Psoas muscle (tissue), 8 donors: Measurements from ENCODE around the gene SLC25A13. TPM values are rescaled to one million over a fixed set of nuclear protein-coding genes. Genes with fewer than 3 reads are reported as not detected.

Experiments used
- ATAC-seq, 4 donors: fragments of 200-7000 bp; cut with Tn5 transposase; one replicate each; pipeline ENCODE4 v1.9.1; 2020; ENCODE audit warnings: moderate library complexity in 3 of 4, mild to moderate bottlenecking in 2 of 4
- DNase-seq, 2 donors: peaks; one replicate each; pipeline ENCODE4 v3.0.0-alpha.2; 2020
- H3K27ac ChIP-seq: fragments of 200-600 bp; one replicate; pipeline ENCODE4 v1.8.0; 2022
- H3K27me3 ChIP-seq, 3 donors: fragments of 200-600 bp in 1 of 3; one replicate each; pipeline versions ENCODE4 v1.6.1 to v1.8.0; 2013 to 2022; ENCODE audit warnings: low read length in 2 of 3, mild to moderate bottlenecking in 2 of 3, moderate library complexity in 1 of 3; ENCODE audit not compliant: insufficient read depth in 3 of 3
- H3K36me3 ChIP-seq, 2 donors: fragments of 200-600 bp in 1 of 2; one replicate each; pipeline versions ENCODE4 v1.6.1 to v1.8.0; 2013 to 2022; ENCODE audit warnings: low read depth in 1 of 2, mild to moderate bottlenecking in 1 of 2, moderate library complexity in 1 of 2; ENCODE audit not compliant: insufficient read depth in 1 of 2
- H3K4me1 ChIP-seq: fragments of 200-600 bp; one replicate; pipeline ENCODE4 v1.8.0; 2022
- H3K4me3 ChIP-seq: fragments of 200-600 bp; one replicate; pipeline ENCODE4 v1.8.0; 2022; ENCODE audit warnings: mild to moderate bottlenecking
- H3K9me3 ChIP-seq: fragments of 200-600 bp; one replicate; pipeline ENCODE4 v1.8.0; 2022
- WGBS, 3 donors: extraction: QIAGEN DNeasy Blood & Tissue Kit; methylation state at CpG; one replicate each; pipeline versions ENCODE4 v1.1.6 to v1.1.7; 2013; 5-methylcytosine and 5-hydroxymethylcytosine counted together
- intact Hi-C, 2 donors: fragments of 100-400 bp; cut with DNase I; formaldehyde crosslinking; loops; one replicate each; pipeline versions ENCODE4 v1.11.0 to v1.14.2; 2022
- polyA plus RNA-seq, 3 donors: library from polyadenylated mRNA; stranded (reverse); fragments of 200-250 nt; gene quantifications; one replicate each; pipeline ENCODE4 v1.2.3, GENCODE V29; 2013
- total RNA-seq, 4 donors: library from RNA; stranded (reverse); fragmentation: NEBNext Ultra II Directional in 2 of 4; extraction: Animal tissue kit (Norgen Biotek cat#: 25700) in 2 of 4; gene quantifications; one replicate each; pipeline versions ENCODE4 v1.2.1 to v1.2.4, GENCODE V29; 2021 to 2023
- TF ChIP-seq, protein P1 (sequence below): fragments of 200-600 bp; IDR thresholded peaks from one replicate; pipeline ENCODE4 v1.8.0; 2022; ENCODE audit warnings: antibody characterized with exemption
- donor health status: healthy with polysubstance abuse.
- donor health status: DM: no; HTN: no; CAD: no; lungs with moderate emphysema.
- donor health status: Bipolar disorder and iron deficiency.
- donor health status: healthy.
- donor health status: DM: yes; HTN: yes; CAD: no.
- donor health status: DM: no; HTN: no; CAD: no.
- donor health status: DM: no; HTN: no; CAD: no.
- donor health status: DM: yes; HTN: yes; CAD: no.

Gene SLC25A13
- total and polyA plus RNA-seq, 7 donors = 3.3 to 31.6 (median 9.0) TPM

DNA sequence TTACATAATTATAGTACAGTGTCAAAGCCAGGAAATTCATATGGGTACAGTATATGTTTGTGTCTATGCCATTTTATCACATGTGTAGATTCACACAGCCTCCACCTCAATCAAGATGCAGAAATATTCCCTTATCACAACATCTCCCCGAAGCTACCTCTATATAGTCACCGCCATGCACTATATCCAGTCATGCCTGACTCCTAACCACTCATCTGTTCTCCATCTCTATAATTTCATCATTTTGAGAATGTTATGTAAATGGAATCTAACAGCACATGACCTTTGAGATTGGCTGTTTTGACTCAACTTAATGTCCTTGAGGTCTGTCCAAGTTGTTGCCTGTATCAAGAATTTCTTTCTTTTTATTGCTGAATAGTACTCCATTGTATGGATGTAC is 22.3 kb upstream of the SLC25A13 start:
- intact Hi-C loops = no loop called here
- H3K27me3 ChIP-seq = no peaks in the 10 kb centered on the region
- no peaks in the 10 kb centered on the region for H3K36me3 ChIP-seq
- DNase-seq (no peak), ATAC-seq (no peak)
- no peaks in the 10 kb centered on the region for H3K9me3 ChIP-seq
- no peaks in the 10 kb centered on the region for H3K4me1 ChIP-seq
- TF ChIP-seq, protein P1, sequence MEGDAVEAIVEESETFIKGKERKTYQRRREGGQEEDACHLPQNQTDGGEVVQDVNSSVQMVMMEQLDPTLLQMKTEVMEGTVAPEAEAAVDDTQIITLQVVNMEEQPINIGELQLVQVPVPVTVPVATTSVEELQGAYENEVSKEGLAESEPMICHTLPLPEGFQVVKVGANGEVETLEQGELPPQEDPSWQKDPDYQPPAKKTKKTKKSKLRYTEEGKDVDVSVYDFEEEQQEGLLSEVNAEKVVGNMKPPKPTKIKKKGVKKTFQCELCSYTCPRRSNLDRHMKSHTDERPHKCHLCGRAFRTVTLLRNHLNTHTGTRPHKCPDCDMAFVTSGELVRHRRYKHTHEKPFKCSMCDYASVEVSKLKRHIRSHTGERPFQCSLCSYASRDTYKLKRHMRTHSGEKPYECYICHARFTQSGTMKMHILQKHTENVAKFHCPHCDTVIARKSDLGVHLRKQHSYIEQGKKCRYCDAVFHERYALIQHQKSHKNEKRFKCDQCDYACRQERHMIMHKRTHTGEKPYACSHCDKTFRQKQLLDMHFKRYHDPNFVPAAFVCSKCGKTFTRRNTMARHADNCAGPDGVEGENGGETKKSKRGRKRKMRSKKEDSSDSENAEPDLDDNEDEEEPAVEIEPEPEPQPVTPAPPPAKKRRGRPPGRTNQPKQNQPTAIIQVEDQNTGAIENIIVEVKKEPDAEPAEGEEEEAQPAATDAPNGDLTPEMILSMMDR = no peak
- H3K4me3 ChIP-seq = no peak overlapping the region
- 90 to 97% (median 92%) methylated on average over 2 of the region's 2 CpGs for WGBS, 3 donors
- H3K27ac ChIP-seq = no peak overlapping the region

DNA sequence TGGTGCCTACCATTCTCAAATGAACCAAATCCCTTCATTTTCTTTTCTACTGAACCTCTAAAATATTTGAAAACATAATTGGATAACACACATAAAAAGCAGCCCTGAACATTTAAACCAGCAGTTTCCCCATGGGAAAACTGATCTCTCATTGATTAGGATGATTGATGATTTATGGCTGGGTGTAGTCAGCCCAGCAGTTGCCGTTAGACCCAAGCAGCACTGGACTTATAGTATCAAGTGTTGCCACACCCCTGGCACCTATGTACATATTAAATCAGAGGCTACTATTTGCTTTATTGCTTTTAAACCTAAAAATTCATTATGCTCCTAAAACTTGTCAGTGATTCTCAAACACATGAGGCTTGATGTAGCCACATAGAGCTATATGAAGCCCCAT is 20.2 kb upstream of the SLC25A13 start:
- no peaks in the 10 kb centered on the region for H3K4me1 ChIP-seq
- ATAC-seq = no peak
- H3K27me3 ChIP-seq = no peaks in the 10 kb centered on the region
- H3K9me3 ChIP-seq = no peaks in the 10 kb centered on the region
- TF ChIP-seq, protein P1 = no peak
- intact Hi-C loops = no loop called here
- H3K36me3 ChIP-seq = no peaks in the 10 kb centered on the region
- DNase-seq = no peak
- WGBS, 3 donors = 22 to 30% (median 25%) methylated on average over 1 of the region's 1 CpG
- H3K4me3 ChIP-seq = no peak overlapping the region
- H3K27ac ChIP-seq = no peak overlapping the region

DNA sequence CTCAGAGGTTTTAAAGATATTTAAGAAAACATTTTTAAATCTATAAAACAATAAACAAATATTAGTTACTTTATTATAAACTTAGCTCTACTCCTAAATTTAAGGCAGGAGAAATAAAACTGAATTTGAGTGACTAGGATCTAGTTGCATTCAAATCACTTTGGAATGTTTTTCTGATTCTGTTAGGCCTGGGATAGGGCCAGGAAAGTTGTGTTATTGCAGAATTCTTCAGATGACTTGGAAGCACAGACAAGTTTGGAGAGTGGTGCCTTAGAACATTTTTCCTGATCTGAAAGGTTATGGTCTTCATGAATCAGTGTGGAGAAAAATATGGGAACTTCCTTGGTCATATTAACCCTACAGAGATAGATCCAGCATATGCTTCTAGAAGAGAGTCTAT is 15.6 kb upstream of the SLC25A13 start:
- DNase-seq = no peak
- H3K4me1 ChIP-seq = no peaks in the 10 kb centered on the region
- no peak overlapping the region for H3K27ac ChIP-seq
- no peak overlapping the region for H3K4me3 ChIP-seq
- ATAC-seq = no peak
- H3K9me3 ChIP-seq = peaks cover 2% of the 10 kb centered on the region
- peaks cover 0 to 4% (median 0%) of the 10 kb centered on the region in 3 donors for H3K27me3 ChIP-seq
- no peaks in the 10 kb centered on the region for H3K36me3 ChIP-seq
- TF ChIP-seq, protein P1 = no peak
- intact Hi-C loops = no loop called here

DNA sequence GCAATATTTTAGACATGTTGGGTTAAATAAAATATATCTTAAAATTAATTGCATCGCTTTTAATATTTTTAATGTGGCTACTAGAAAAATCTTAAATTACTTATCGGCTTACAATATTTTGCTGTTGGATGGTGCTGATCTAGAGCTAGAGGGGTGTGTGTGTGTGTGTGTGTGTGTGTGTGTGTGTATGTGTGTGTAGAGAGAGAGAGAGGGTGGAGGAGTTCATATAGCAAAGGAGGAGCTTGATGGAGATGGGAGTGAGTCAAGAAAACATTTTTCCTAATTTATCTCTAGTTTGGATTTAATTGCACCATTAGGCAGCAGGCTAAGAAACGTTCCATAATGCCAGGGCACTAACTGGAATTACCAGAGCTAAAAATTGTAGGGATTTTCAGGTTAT is 10.4 kb upstream of the SLC25A13 start:
- WGBS, 3 donors = 78 to 86% (median 79%) methylated on average over 3 of the region's 3 CpGs
- TF ChIP-seq, protein P1 = no peak
- peaks cover 0 to 4% (median 0%) of the 10 kb centered on the region in 3 donors for H3K27me3 ChIP-seq
- no peaks in the 10 kb centered on the region for H3K36me3 ChIP-seq
- DNase-seq (no peak), ATAC-seq (no peak)
- no peak overlapping the region for H3K27ac ChIP-seq
- intact Hi-C loops = no loop called here
- H3K4me3 ChIP-seq = no peak overlapping the region
- peaks cover 2% of the 10 kb centered on the region for H3K9me3 ChIP-seq
- no peaks in the 10 kb centered on the region for H3K4me1 ChIP-seq

DNA sequence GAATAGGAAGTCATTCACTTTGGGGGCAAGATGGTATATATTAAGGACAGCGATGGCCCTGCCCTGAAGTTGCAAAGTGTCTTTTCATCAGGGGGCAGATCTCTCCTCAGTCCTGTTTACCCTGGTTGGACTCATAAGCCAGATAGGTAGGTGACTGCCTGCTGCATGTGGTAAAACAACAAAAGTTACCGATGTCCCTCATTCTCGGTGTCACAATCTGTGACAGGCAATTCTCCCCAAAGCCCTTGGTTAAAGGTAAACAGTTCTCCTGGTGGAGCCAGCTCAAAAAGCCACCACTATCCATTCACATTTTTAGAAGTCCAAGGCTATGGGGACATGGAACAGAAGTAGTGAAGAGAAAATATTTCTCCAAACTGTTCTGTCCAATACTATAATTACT is 9.9 kb upstream of the SLC25A13 start:
- Histone ChIP-seq H3K4me3 (no peak overlapping the region), H3K9me3 (peaks cover 2% of the 10 kb centered on the region), H3K27me3 (peaks cover 0 to 4% (median 0%) of the 10 kb centered on the region in 3 donors), H3K27ac (no peak overlapping the region), H3K4me1 (no peaks in the 10 kb centered on the region), H3K36me3 (no peaks in the 10 kb centered on the region)
- DNase-seq (no peak), ATAC-seq (no peak)
- intact Hi-C loops = no loop called here
- WGBS, 3 donors = 92 to 95% (median 94%) methylated on average over 3 of the region's 3 CpGs
- TF ChIP-seq, protein P1 = no peak
